Measurements from ENCODE around the gene COLEC12. TPM values are rescaled to one million over a fixed set of nuclear protein-coding genes. Genes with fewer than 3 reads are reported as not detected.

The COLEC12 gene
- total RNA-seq, 1 experiment from 2014 or later, result not detected

DNA sequence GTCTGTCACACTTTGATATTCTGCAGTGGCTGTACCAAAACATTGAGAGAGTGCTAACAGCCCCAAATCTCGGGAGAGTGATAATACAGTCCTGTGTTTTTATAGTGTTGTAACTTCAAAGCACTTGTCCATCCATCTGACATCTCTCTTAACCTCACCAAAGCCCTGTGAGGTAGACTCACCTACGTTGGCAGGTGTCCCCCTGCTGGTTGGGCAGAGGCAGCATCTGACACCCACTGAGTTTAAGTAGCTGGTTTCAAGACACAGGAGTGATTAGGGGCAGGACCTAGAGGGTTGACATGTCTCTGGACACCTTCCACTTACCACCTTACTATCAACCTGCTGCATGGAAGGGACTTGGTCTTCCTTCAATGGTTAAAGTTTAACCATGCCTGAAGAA is 22.9 kb downstream of the COLEC12 start:
- Histone ChIP-seq H4K20me1 (ENCODE audit: insufficient read depth) (no peaks in the 10 kb centered on the region), H3K27me3 (ENCODE audit: insufficient read depth, low read depth) (peaks cover 79% of the 10 kb centered on the region), H3F3A (ENCODE audit: insufficient read depth, low read depth) (no peaks in the 10 kb centered on the region), H3K4me3 (no peak overlapping the region), H3K4me1 (replicated peaks; ENCODE audit: insufficient read depth) (no peaks in the 10 kb centered on the region), H3K27ac (no peak overlapping the region), H3K36me3 (ENCODE audit: low read depth) (no peaks in the 10 kb centered on the region), H2AFZ (no peak overlapping the region), H3K9me3 (ENCODE audit: insufficient read depth, low read depth) (no peaks in the 10 kb centered on the region), H3K9me2 (ENCODE audit: insufficient read depth) (no peaks in the 10 kb centered on the region), H3K4me2 (no peak overlapping the region), H3K79me2 (ENCODE audit: low read depth) (no peaks in the 10 kb centered on the region)
- TF ChIP-seq, protein P1, sequence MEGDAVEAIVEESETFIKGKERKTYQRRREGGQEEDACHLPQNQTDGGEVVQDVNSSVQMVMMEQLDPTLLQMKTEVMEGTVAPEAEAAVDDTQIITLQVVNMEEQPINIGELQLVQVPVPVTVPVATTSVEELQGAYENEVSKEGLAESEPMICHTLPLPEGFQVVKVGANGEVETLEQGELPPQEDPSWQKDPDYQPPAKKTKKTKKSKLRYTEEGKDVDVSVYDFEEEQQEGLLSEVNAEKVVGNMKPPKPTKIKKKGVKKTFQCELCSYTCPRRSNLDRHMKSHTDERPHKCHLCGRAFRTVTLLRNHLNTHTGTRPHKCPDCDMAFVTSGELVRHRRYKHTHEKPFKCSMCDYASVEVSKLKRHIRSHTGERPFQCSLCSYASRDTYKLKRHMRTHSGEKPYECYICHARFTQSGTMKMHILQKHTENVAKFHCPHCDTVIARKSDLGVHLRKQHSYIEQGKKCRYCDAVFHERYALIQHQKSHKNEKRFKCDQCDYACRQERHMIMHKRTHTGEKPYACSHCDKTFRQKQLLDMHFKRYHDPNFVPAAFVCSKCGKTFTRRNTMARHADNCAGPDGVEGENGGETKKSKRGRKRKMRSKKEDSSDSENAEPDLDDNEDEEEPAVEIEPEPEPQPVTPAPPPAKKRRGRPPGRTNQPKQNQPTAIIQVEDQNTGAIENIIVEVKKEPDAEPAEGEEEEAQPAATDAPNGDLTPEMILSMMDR (conservative IDR thresholded peaks at IDR 0.05), result peak; percentile 62
- TF ChIP-seq EZH2 (IDR thresholded peaks at IDR 0.05; ENCODE audit: low read depth), result no peak
- BruUV-seq (replicated peaks), result no TSS peak
- DNase-seq, result peak in 1 of 2 experiments; percentile 4
- ChIA-PET CTCF (no interaction called here), POLR2A (ENCODE audit: unreplicated experiment) (no interaction called here)
- intact Hi-C loops (cut with micrococcal nuclease; ENCODE audit: unreplicated experiment), result no loop called here

DNA sequence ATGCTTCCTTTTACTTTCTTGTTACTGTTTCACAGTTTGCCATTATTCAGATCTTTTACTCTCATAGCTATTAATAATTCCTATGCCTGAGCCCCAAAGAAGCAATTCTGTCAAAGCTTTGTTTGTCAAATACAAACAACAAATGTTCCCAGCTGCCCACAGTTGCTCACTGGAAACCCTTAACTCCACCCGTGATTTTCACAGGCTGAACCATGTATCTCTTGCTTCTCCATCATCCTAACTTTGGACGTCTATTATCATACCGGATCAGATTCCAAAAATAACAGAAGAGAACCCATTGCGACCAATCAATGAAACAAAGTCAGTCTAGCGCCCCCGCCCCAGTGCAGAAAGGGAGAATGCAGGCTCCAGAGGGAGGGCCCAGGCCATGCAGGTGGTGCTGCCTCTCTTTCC is 24.2 kb downstream of the COLEC12 start:
- H3K27ac ChIP-seq, result no peak overlapping the region
- H3K4me3 ChIP-seq, result no peak overlapping the region
- no peaks in the 10 kb centered on the region for H3K79me2 ChIP-seq (ENCODE audit: low read depth)
- H3K4me2 ChIP-seq, result no peak overlapping the region
- H3K4me1 ChIP-seq (replicated peaks; ENCODE audit: insufficient read depth), result no peaks in the 10 kb centered on the region
- H3K9me3 ChIP-seq (ENCODE audit: insufficient read depth, low read depth), result no peaks in the 10 kb centered on the region
- intact Hi-C loops (cut with micrococcal nuclease; ENCODE audit: unreplicated experiment), result no loop called here
- no peak overlapping the region for H2AFZ ChIP-seq
- no peaks in the 10 kb centered on the region for H3K9me2 ChIP-seq (ENCODE audit: insufficient read depth)
- BruUV-seq (replicated peaks), result no TSS peak
- H3K27me3 ChIP-seq (ENCODE audit: insufficient read depth, low read depth), result peaks cover 71% of the 10 kb centered on the region
- TF ChIP-seq, protein P1 (conservative IDR thresholded peaks at IDR 0.05), result no peak
- TF ChIP-seq EZH2 (IDR thresholded peaks at IDR 0.05; ENCODE audit: low read depth), result no peak
- H3K36me3 ChIP-seq (ENCODE audit: low read depth), result no peaks in the 10 kb centered on the region
- DNase-seq, result no peak
- ChIA-PET POLR2A (ENCODE audit: unreplicated experiment) (no interaction called here), CTCF (no interaction called here)
- no peaks in the 10 kb centered on the region for H4K20me1 ChIP-seq (ENCODE audit: insufficient read depth)
- no peaks in the 10 kb centered on the region for H3F3A ChIP-seq (ENCODE audit: insufficient read depth, low read depth)

DNA sequence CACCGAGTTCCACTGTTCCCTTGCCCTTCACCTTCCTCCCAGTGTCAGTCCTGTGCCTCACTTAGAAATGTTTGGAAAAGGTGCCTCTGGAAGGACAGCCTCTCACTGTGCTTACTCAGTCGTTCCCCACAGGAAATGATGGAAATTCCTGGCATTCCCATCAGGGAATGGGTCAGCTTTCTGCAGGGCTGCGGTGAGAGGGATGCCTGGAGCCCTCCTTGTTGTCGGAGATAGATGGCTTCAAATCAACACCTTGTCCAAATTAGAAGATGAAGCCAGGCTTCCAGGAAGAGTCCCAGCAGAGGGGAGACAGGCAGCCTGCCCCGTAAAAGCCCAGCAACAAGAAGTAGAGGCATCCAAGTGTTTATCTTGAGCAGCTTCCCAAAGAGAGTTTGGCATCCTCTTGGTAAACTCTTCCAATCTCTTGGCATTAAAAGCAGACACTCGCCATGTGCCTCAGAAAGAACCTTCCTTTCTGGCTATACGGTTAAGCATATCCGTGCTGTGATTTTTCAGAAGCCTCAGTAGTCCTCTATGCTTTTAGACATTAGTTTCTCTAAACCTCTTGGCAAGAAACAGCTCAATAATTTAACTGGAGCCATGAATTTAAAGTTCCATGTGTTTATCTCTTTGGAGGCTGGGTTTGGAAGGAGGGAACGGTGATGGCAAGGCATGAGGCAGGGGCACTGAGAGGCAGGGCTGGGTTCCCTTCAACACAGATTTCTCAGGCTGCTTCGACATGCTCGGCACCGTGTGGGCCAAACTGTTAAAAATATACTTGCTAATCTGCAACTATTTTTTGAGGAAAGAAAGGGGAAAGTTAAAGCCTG is 25.1 kb downstream of the COLEC12 start:
- intact Hi-C loops (cut with micrococcal nuclease; ENCODE audit: unreplicated experiment), result no loop called here
- BruUV-seq (replicated peaks), result no TSS peak
- ChIA-PET CTCF (no interaction called here), POLR2A (ENCODE audit: unreplicated experiment) (no interaction called here)
- DNase-seq, result no peak
- no peaks in the 10 kb centered on the region for H3K36me3 ChIP-seq (ENCODE audit: low read depth)
- H3K4me1 ChIP-seq (replicated peaks; ENCODE audit: insufficient read depth), result no peaks in the 10 kb centered on the region
- no peak overlapping the region for H3K4me3 ChIP-seq
- no peaks in the 10 kb centered on the region for H3K79me2 ChIP-seq (ENCODE audit: low read depth)
- H3K9me3 ChIP-seq (ENCODE audit: insufficient read depth, low read depth), result no peaks in the 10 kb centered on the region
- H2AFZ ChIP-seq, result no peak overlapping the region
- TF ChIP-seq EZH2 (IDR thresholded peaks at IDR 0.05; ENCODE audit: low read depth), result no peak
- TF ChIP-seq, protein P1 (conservative IDR thresholded peaks at IDR 0.05), result no peak
- H3K4me2 ChIP-seq, result no peak overlapping the region
- H3K9me2 ChIP-seq (ENCODE audit: insufficient read depth), result no peaks in the 10 kb centered on the region
- no peaks in the 10 kb centered on the region for H4K20me1 ChIP-seq (ENCODE audit: insufficient read depth)
- H3K27me3 ChIP-seq (ENCODE audit: insufficient read depth, low read depth), result peaks cover 63% of the 10 kb centered on the region
- no peaks in the 10 kb centered on the region for H3F3A ChIP-seq (ENCODE audit: insufficient read depth, low read depth)
- no peak overlapping the region for H3K27ac ChIP-seq
